Calu3 (cell line): ENCODE measurements around the gene BCL2L11. TPM values are rescaled to one million over a fixed set of nuclear protein-coding genes. Genes with fewer than 3 reads are reported as not detected.

Experiments
- BruUV-seq: library from RNA; stranded (reverse); fragments of 400-500 nt; replicated peaks from 2 replicates; lab custom pipeline; 2021; lab: Mats Ljungman, UMichigan
- CTCF ChIA-PET: fragments of 300-600 bp; sonication (Branson Sonifier 250); formaldehyde crosslinking; loops from one replicate; lab custom pipeline; 2022; ENCODE audit warnings: antibody characterized with exemption; lab: Charles Lee
- DNase-seq: peaks from one replicate; pipeline ENCODE4 v3.0.0; 2022
- H3K27ac Mint-ChIP-seq: one replicate; pipeline ENCODE4 v1.8.0; 2022; ENCODE audit warnings: mixed read lengths; ENCODE audit not compliant: unreplicated experiment
- H3K27me3 Mint-ChIP-seq: one replicate; pipeline ENCODE4 v1.8.0; 2022; ENCODE audit warnings: mixed read lengths; ENCODE audit not compliant: unreplicated experiment
- H3K36me3 Mint-ChIP-seq: one replicate; pipeline ENCODE4 v1.8.0; 2022; ENCODE audit warnings: mild to moderate bottlenecking, moderate library complexity, mixed read lengths; ENCODE audit not compliant: insufficient read depth, unreplicated experiment
- H3K4me1 Mint-ChIP-seq: one replicate; pipeline ENCODE4 v1.8.0; 2022; ENCODE audit warnings: mild to moderate bottlenecking, low read depth, mixed read lengths; ENCODE audit not compliant: unreplicated experiment
- H3K4me3 Mint-ChIP-seq: one replicate; pipeline ENCODE4 v1.8.0; 2022; ENCODE audit warnings: mild to moderate bottlenecking, low read depth, moderate library complexity, mixed read lengths; ENCODE audit not compliant: unreplicated experiment
- H3K9me3 Mint-ChIP-seq: one replicate; pipeline ENCODE4 v1.8.0; 2022; ENCODE audit warnings: low read depth, mixed read lengths; ENCODE audit not compliant: unreplicated experiment
- intact Hi-C: fragments of 100-400 bp; cut with micrococcal nuclease; formaldehyde crosslinking; loops from one replicate; pipeline ENCODE4 v1.10.0; 2022; ENCODE audit not compliant: unreplicated experiment
- total RNA-seq: library from RNA; stranded (reverse); gene quantifications from 2 replicates; pipeline ENCODE4 v1.2.3, GENCODE V29; 2022
- TF ChIP-seq, protein P1 (sequence below): fragments of 200-600 bp; IDR thresholded peaks from one replicate; pipeline ENCODE4 v1.8.0; 2022; ENCODE audit warnings: antibody characterized with exemption; ENCODE audit not compliant: unreplicated experiment

Gene BCL2L11
- total RNA-seq, 1 experiment from 2014 or later = 18.4 TPM

- H3K9me3 Mint-ChIP-seq = no peaks in the 10 kb centered on the region
- intact Hi-C loops = no loop called here
- no peak overlapping the region for H3K27ac Mint-ChIP-seq
- no peaks in the 10 kb centered on the region for H3K36me3 Mint-ChIP-seq
- DNase-seq = no peak
- CTCF ChIA-PET = interaction anchor here (1.0 kb wide), 1 partner anchor 12 kb away, joined by 3 read pairs; no protein-coding TSS in a partner anchor
- no TSS peak for BruUV-seq
- no peaks in the 10 kb centered on the region for H3K27me3 Mint-ChIP-seq
- no peak overlapping the region for H3K4me3 Mint-ChIP-seq
- TF ChIP-seq, protein P1, sequence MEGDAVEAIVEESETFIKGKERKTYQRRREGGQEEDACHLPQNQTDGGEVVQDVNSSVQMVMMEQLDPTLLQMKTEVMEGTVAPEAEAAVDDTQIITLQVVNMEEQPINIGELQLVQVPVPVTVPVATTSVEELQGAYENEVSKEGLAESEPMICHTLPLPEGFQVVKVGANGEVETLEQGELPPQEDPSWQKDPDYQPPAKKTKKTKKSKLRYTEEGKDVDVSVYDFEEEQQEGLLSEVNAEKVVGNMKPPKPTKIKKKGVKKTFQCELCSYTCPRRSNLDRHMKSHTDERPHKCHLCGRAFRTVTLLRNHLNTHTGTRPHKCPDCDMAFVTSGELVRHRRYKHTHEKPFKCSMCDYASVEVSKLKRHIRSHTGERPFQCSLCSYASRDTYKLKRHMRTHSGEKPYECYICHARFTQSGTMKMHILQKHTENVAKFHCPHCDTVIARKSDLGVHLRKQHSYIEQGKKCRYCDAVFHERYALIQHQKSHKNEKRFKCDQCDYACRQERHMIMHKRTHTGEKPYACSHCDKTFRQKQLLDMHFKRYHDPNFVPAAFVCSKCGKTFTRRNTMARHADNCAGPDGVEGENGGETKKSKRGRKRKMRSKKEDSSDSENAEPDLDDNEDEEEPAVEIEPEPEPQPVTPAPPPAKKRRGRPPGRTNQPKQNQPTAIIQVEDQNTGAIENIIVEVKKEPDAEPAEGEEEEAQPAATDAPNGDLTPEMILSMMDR = no peak
- peaks cover 19% of the 10 kb centered on the region for H3K4me1 Mint-ChIP-seq
These were observed 68.0 kb downstream of the BCL2L11 start for GRCh38 chr2:111188681-111189080.

DNA sequence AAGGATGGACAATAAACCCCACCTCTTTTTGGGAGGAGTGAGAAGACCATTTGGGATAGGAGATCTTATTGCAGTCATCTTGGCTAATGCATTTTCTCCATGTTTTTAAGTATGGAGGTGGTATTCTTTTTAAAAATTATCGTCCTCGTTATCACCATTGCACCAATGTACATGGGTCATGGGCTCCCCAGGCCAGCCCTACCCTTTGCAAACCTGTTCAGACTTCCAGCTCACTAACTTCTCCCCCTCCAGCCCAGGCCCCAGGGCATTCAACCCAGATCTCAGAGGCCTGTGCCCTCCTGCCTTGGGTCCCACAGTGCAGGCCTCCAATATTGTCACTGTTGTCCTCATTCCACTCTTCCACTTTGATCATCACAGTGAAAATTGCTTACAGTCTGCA, 68.4 kb downstream of the BCL2L11 start:
- CTCF ChIA-PET = interaction anchor here (1.0 kb wide), 1 partner anchor 12 kb away, joined by 3 read pairs; no protein-coding TSS in a partner anchor
- no peaks in the 10 kb centered on the region for H3K36me3 Mint-ChIP-seq
- intact Hi-C loops = no loop called here
- DNase-seq = no peak
- peaks cover 19% of the 10 kb centered on the region for H3K4me1 Mint-ChIP-seq
- BruUV-seq = no TSS peak
- H3K27ac Mint-ChIP-seq = no peak overlapping the region
- H3K9me3 Mint-ChIP-seq = no peaks in the 10 kb centered on the region
- TF ChIP-seq, protein P1 = no peak
- no peaks in the 10 kb centered on the region for H3K27me3 Mint-ChIP-seq
- H3K4me3 Mint-ChIP-seq = no peak overlapping the region

DNA sequence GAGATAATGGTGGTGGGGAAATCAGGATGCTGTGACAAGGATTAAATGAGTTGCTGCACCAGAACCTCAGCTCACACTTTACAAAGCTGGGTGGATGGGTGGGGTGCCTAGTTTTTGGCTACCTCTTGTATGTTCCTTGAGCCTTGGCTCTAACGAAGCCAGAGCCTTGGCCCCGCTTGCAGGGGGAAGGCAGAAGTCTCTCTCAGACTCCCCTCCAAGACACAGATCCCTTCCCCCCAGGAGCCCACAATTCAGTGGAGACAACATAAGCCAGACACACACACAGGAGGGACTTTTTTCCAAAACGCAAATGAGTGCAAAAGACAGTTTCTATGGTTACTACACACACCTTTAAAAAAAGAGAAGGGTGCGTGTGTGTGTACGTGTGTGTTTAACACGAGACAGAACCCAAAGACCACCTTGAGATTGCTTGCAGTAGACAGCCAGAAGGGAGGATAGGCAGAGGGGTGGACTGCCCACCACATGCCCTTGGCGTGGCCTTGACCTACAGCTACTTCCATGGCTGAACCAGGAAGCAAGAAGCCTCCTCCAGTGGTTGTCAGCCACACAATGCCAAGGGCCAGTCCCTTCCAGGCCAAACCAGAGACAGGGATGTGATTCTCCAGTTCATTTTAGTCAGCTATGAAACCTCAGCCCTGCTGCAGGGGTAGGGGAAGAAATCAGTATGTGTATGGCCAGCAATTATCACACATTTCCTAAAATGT, 70.3 kb downstream of the BCL2L11 start:
- no peak overlapping the region for H3K4me3 Mint-ChIP-seq
- no peaks in the 10 kb centered on the region for H3K27me3 Mint-ChIP-seq
- CTCF ChIA-PET = no interaction called here
- H3K27ac Mint-ChIP-seq = no peak overlapping the region
- no TSS peak for BruUV-seq
- peaks cover 12% of the 10 kb centered on the region for H3K4me1 Mint-ChIP-seq
- intact Hi-C loops = loop anchor here (5.0 kb wide), 1 partner anchor 59 kb away; no protein-coding TSS in a partner anchor
- H3K9me3 Mint-ChIP-seq = no peaks in the 10 kb centered on the region
- no peaks in the 10 kb centered on the region for H3K36me3 Mint-ChIP-seq
- DNase-seq = no peak
- TF ChIP-seq, protein P1 = no peak

- no peak for DNase-seq
These were observed 71.2 kb downstream of the BCL2L11 start for GRCh38 chr2:111191877-111192276.

More at GRCh38 chr2:111191877-111192276, 71.2 kb downstream of the BCL2L11 start:
- Mint-ChIP-seq H3K27me3 (no peaks in the 10 kb centered on the region), H3K4me1 (peaks cover 10% of the 10 kb centered on the region), H3K9me3 (no peaks in the 10 kb centered on the region), H3K27ac (no peak overlapping the region), H3K4me3 (no peak overlapping the region), H3K36me3 (no peaks in the 10 kb centered on the region)
- CTCF ChIA-PET = no interaction called here
- intact Hi-C loops = loop anchor here (5.0 kb wide), 1 partner anchor 60 kb away; no protein-coding TSS in a partner anchor
- TF ChIP-seq, protein P1 = no peak
- BruUV-seq = no TSS peak
